Spleen (tissue), 11 donors: Measurements from ENCODE around the gene ARF3. TPM values are rescaled to one million over a fixed set of nuclear protein-coding genes. Genes with fewer than 3 reads are reported as not detected.

Experiments used
- DNase-seq: peaks from one replicate; pipeline ENCODE4 v3.0.0-alpha.2; 2020
- H3K27ac ChIP-seq, 8 donors: fragments of 200-600 bp; sonication (generic) in 7 of 8; 1 replicate in 4 of 8; 2 replicates in 4 of 8; pipeline versions ENCODE4 v1.5.0 to v1.8.0; 2016 to 2021; ENCODE audit warnings: inconsistent platforms in 4 of 8, mild to moderate bottlenecking in 4 of 8, moderate library complexity in 1 of 8
- H3K27me3 ChIP-seq, 7 donors: fragments of 200-600 bp; sonication (generic) in 6 of 7; replicated peaks in 1 of 7; 1 replicate in 4 of 7; 2 replicates in 3 of 7; pipeline versions ENCODE4 v1.5.0 to v1.8.0; 2016 to 2021; ENCODE audit warnings: inconsistent platforms in 3 of 7, mild to moderate bottlenecking in 1 of 7
- H3K36me3 ChIP-seq, 6 donors: fragments of 200-600 bp; sonication (generic) in 5 of 6; 1 replicate in 4 of 6; 2 replicates in 2 of 6; pipeline versions ENCODE4 v1.5.0 to v1.8.0; 2016 to 2021; ENCODE audit warnings: inconsistent platforms in 2 of 6
- H3K4me1 ChIP-seq, 6 donors: fragments of 200-600 bp; sonication (generic) in 5 of 6; 1 replicate in 3 of 6; 2 replicates in 3 of 6; pipeline versions ENCODE4 v1.5.0 to v1.8.0; 2016 to 2021; ENCODE audit warnings: inconsistent platforms in 3 of 6
- H3K4me3 ChIP-seq, 8 donors: fragments of 200-600 bp; sonication (generic) in 7 of 8; 1 replicate in 4 of 8; 2 replicates in 4 of 8; pipeline versions ENCODE4 v1.5.0 to v1.8.0; 2016 to 2021; ENCODE audit warnings: inconsistent platforms in 4 of 8, mild to moderate bottlenecking in 4 of 8, moderate library complexity in 2 of 8
- H3K9me3 ChIP-seq, 8 donors: fragments of 200-600 bp; sonication (generic) in 7 of 8; 1 replicate in 4 of 8; 2 replicates in 4 of 8; pipeline versions ENCODE4 v1.5.0 to v1.8.0; 2016 to 2021; ENCODE audit warnings: inconsistent platforms in 4 of 8
- POLR2A ChIP-seq, 3 donors: fragments of 450-650 bp; IDR thresholded peaks; one replicate each; pipeline ENCODE4 v1.5.1; 2017; ENCODE audit warnings: antibody characterized with exemption in 3 of 3, mild to moderate bottlenecking in 1 of 3
- POLR2AphosphoS5 ChIP-seq, 3 donors: sonication (generic); formaldehyde crosslinking; IDR thresholded peaks; one replicate each; pipeline ENCODE4 v1.5.1; 2017; ENCODE audit warnings: antibody characterized with exemption in 3 of 3
- WGBS, 5 donors: extraction: QIAGEN DNeasy Blood & Tissue Kit in 3 of 5; methylation state at CpG; one replicate each; pipeline versions ENCODE4 v1.1.5 to v1.1.7; 2013 to 2018; 5-methylcytosine and 5-hydroxymethylcytosine counted together
- intact Hi-C: fragments of 100-400 bp; cut with DNase I; formaldehyde crosslinking; loops from one replicate; pipeline ENCODE4 v1.15.0; 2023; ENCODE audit warnings: low total_unique reads
- polyA plus RNA-seq, 3 donors: library from polyadenylated mRNA; stranded (reverse); fragments of 200-250 nt; gene quantifications; one replicate each; pipeline ENCODE4 v1.2.1, GENCODE V29; 2013
- total RNA-seq, 7 donors: library from RNA; depleted of rRNA in 3 of 7; stranded (reverse); fragments of >200 nt in 3 of 7; fragmentation: NEBNext Ultra II Directional in 4 of 7; extraction: Animal tissue kit (Norgen Biotek cat#: 25700) in 4 of 7; gene quantifications; one replicate each; pipeline versions ENCODE4 v1.1.0 to v1.2.1, GENCODE V29; 2016 to 2021
- TF ChIP-seq, protein P1 (sequence below), 11 experiments: fragments of 200-600 bp in 7 of 11; fragments of 450-650 bp in 4 of 11; sonication (generic) in 4 of 11; IDR thresholded peaks in 8 of 11; conservative IDR thresholded peaks in 3 of 11; 1 replicate in 7 of 11; 2 replicates in 4 of 11; pipeline versions ENCODE4 v1.4.0 to v1.8.0; 2016 to 2021; ENCODE audit warnings: antibody characterized with exemption in 11 of 11, inconsistent platforms in 4 of 11, mild to moderate bottlenecking in 1 of 11
- donor health status: healthy with polysubstance abuse.
- donor health status: DM: no; HTN: no; CAD: no; lungs with moderate emphysema.
- donor health status: DM: no; HTN: no; CAD: no.
- donor health status: Bipolar disorder and iron deficiency.
- donor health status: healthy.
- donor health status: DM: no; HTN: no; CAD: no.
- donor health status: DM: yes; HTN: yes; CAD: no.

The ARF3 gene
- total and polyA plus RNA-seq, 10 donors = 22.2 to 152 (median 80.5) TPM

DNA sequence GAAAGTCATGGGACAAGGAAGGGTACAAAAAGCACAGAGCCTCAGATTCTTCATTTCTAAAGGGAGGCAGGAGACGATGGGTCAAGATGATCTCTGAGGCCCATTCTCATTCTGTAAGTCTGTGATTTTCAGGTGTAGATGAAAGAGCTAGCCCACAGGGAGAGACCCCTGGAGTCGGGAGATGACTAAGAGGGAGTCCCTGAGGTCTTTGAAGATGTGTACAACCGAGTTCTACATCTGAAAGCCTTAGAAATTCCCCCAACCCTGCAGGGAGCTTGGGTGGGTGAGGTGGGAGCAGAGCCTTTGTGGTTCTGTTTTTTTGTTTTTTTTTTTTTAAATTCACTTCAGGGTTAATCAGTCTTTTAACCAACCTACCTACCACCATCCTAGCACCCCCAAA, 11.2 kb upstream of the ARF3 start:
- H3K4me1 ChIP-seq = peaks cover 9 to 48% (median 32%) of the 10 kb centered on the region in 6 donors
- H3K9me3 ChIP-seq = no peaks in the 10 kb centered on the region
- no peak for DNase-seq
- H3K36me3 ChIP-seq = no peaks in the 10 kb centered on the region
- 65 to 88% (median 73%) methylated on average over 3 of the region's 3 CpGs for WGBS, 5 donors
- no peak overlapping the region for H3K4me3 ChIP-seq
- TF ChIP-seq POLR2AphosphoS5 (IDR thresholded peaks at IDR 0.05) (no peak), POLR2A (IDR thresholded peaks at IDR 0.05) (no peak)
- TF ChIP-seq, protein P1, sequence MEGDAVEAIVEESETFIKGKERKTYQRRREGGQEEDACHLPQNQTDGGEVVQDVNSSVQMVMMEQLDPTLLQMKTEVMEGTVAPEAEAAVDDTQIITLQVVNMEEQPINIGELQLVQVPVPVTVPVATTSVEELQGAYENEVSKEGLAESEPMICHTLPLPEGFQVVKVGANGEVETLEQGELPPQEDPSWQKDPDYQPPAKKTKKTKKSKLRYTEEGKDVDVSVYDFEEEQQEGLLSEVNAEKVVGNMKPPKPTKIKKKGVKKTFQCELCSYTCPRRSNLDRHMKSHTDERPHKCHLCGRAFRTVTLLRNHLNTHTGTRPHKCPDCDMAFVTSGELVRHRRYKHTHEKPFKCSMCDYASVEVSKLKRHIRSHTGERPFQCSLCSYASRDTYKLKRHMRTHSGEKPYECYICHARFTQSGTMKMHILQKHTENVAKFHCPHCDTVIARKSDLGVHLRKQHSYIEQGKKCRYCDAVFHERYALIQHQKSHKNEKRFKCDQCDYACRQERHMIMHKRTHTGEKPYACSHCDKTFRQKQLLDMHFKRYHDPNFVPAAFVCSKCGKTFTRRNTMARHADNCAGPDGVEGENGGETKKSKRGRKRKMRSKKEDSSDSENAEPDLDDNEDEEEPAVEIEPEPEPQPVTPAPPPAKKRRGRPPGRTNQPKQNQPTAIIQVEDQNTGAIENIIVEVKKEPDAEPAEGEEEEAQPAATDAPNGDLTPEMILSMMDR (IDR thresholded peaks at IDR 0.05 in 8 of 11, conservative IDR thresholded peaks at IDR 0.05 in 3 of 11) = no peak
- H3K27me3 ChIP-seq = peaks cover 9 to 47% (median 43%) of the 10 kb centered on the region in 7 donors
- no peak overlapping the region for H3K27ac ChIP-seq
- intact Hi-C loops = no loop called here

- intact Hi-C loops = no loop called here
- H3K27ac ChIP-seq = no peak overlapping the region
- H3K9me3 ChIP-seq = no peaks in the 10 kb centered on the region
- no peak for DNase-seq
- no peak for TF ChIP-seq POLR2AphosphoS5 (IDR thresholded peaks at IDR 0.05)
- TF ChIP-seq POLR2A (IDR thresholded peaks at IDR 0.05) = no peak
- TF ChIP-seq, protein P1 (IDR thresholded peaks at IDR 0.05 in 8 of 11, conservative IDR thresholded peaks at IDR 0.05 in 3 of 11) = no peak
- peaks cover 9 to 45% (median 31%) of the 10 kb centered on the region in 6 donors for H3K4me1 ChIP-seq
- WGBS, 5 donors = 83 to 95% (median 88%) methylated on average over 6 to 7 of the region's 7 CpGs
- H3K4me3 ChIP-seq = no peak overlapping the region
- no peaks in the 10 kb centered on the region for H3K36me3 ChIP-seq
- peaks cover 9 to 42% (median 39%) of the 10 kb centered on the region in 7 donors for H3K27me3 ChIP-seq
Measured at GRCh38 chr12:48967991-48968390, 10.7 kb upstream of the ARF3 start.

- Histone ChIP-seq H3K4me3 (no peak overlapping the region), H3K27ac (no peak overlapping the region), H3K4me1 (peaks cover 9 to 29% (median 21%) of the 10 kb centered on the region in 6 donors), H3K36me3 (no peaks in the 10 kb centered on the region), H3K9me3 (no peaks in the 10 kb centered on the region), H3K27me3 (peaks cover 3 to 26% (median 22%) of the 10 kb centered on the region in 7 donors)
- intact Hi-C loops = no loop called here
- no peak for DNase-seq
- TF ChIP-seq, protein P1 (IDR thresholded peaks at IDR 0.05 in 8 of 11, conservative IDR thresholded peaks at IDR 0.05 in 3 of 11) = no peak
- TF ChIP-seq POLR2AphosphoS5 (IDR thresholded peaks at IDR 0.05) = no peak
- TF ChIP-seq POLR2A (IDR thresholded peaks at IDR 0.05) = no peak
- 70 to 77% (median 73%) methylated on average over 17 to 20 of the region's 20 CpGs for WGBS, 5 donors
Measured at GRCh38 chr12:48966177-48966895, 9.0 kb upstream of the ARF3 start.

GRCh38 chr12:48965298-48965838, 8.1 kb upstream of the ARF3 start:
- no peaks in the 10 kb centered on the region for H3K9me3 ChIP-seq
- peaks cover 0 to 16% (median 12%) of the 10 kb centered on the region in 7 donors for H3K27me3 ChIP-seq
- TF ChIP-seq, protein P1 (IDR thresholded peaks at IDR 0.05 in 8 of 11, conservative IDR thresholded peaks at IDR 0.05 in 3 of 11) = no peak
- TF ChIP-seq POLR2AphosphoS5 (IDR thresholded peaks at IDR 0.05) = no peak
- H3K4me3 ChIP-seq = no peak overlapping the region
- no peak for DNase-seq
- intact Hi-C loops = no loop called here
- H3K27ac ChIP-seq = no peak overlapping the region
- peaks cover 5 to 24% (median 11%) of the 10 kb centered on the region in 6 donors for H3K4me1 ChIP-seq
- no peaks in the 10 kb centered on the region for H3K36me3 ChIP-seq
